IMR-90 (cell line): ENCODE results near the gene IGF1. TPM values are rescaled to one million over a fixed set of nuclear protein-coding genes. Genes with fewer than 3 reads are reported as not detected.

Experiments used
- ATAC-seq: fragments of 200-7000 bp; cut with Tn5 transposase; 2 replicates; pipeline ENCODE4 v1.9.1; 2020; ENCODE audit warnings: low read depth, mild to moderate bottlenecking, moderate library complexity
- BruUV-seq: library from RNA; stranded (reverse); fragments of 400-500 nt; replicated peaks from 2 replicates; lab custom pipeline; 2021; lab: Mats Ljungman, UMichigan
- CTCF ChIA-PET: fragments of 300-600 bp; formaldehyde crosslinking; extraction: SDS; loops from one replicate; lab custom pipeline; 2021; ENCODE audit warnings: antibody characterized with exemption; lab: Yijun Ruan, JAX
- POLR2A ChIA-PET: fragments of 300-600 bp; sonication (Branson Sonifier 250); formaldehyde crosslinking; loops from one replicate; lab custom pipeline; 2022; ENCODE audit warnings: antibody characterized with exemption; ENCODE audit not compliant: unreplicated experiment; lab: Charles Lee
- DNase-seq: peaks from one replicate; pipeline ENCODE4 v3.0.0; 2013
- H2AFZ ChIP-seq: replicated peaks from 2 replicates; pipeline ENCODE3; 2013; ENCODE audit warnings: low read length, mild to moderate bottlenecking; ENCODE audit not compliant: poor library complexity
- H2AK5ac ChIP-seq: 2 replicates; pipeline ENCODE4 v1.6.1; 2013; ENCODE audit warnings: low read depth, low read length, inconsistent platforms
- H2AK9ac ChIP-seq: replicated peaks from 2 replicates; pipeline ENCODE3; 2013; ENCODE audit warnings: mild to moderate bottlenecking, low read depth, low read length, moderate library complexity; ENCODE audit not compliant: poor library complexity
- H2BK120ac ChIP-seq: 2 replicates; pipeline ENCODE4 v1.6.1; 2013; ENCODE audit warnings: low read depth, low read length, inconsistent platforms
- H2BK15ac ChIP-seq: 3 replicates; pipeline ENCODE4 v1.6.1; 2013; ENCODE audit warnings: low read depth, low read length, inconsistent platforms
- H2BK20ac ChIP-seq: 2 replicates; pipeline ENCODE4 v1.6.1; 2013; ENCODE audit warnings: low read depth, mild to moderate bottlenecking, inconsistent platforms, low read length, moderate library complexity
- H2BK5ac ChIP-seq: 2 replicates; pipeline ENCODE4 v1.6.1; 2013; ENCODE audit warnings: mild to moderate bottlenecking, low read depth, low read length, inconsistent platforms; ENCODE audit not compliant: poor library complexity, severe bottlenecking
- H3K14ac ChIP-seq: replicated peaks from 2 replicates; pipeline ENCODE4 v1.6.1; 2013; ENCODE audit warnings: low read depth, low read length, inconsistent platforms
- H3K18ac ChIP-seq: 2 replicates; pipeline ENCODE4 v1.6.1; 2013; ENCODE audit warnings: low read depth, low read length, control low read depth
- H3K23ac ChIP-seq: 2 replicates; pipeline ENCODE4 v1.6.1; 2013; ENCODE audit warnings: low read depth, low read length, inconsistent platforms
- H3K27ac ChIP-seq: 2 replicates; pipeline ENCODE4 v1.5.1; 2013; ENCODE audit warnings: mild to moderate bottlenecking, control low read depth, low read length; ENCODE audit not compliant: insufficient read depth
- H3K27me3 ChIP-seq: 2 replicates; pipeline ENCODE4 v1.6.1; 2013; ENCODE audit warnings: low read length; ENCODE audit not compliant: control insufficient read depth, insufficient read depth
- H3K36me3 ChIP-seq: 2 replicates; pipeline ENCODE4 v1.6.1; 2013; ENCODE audit warnings: low read length, mixed read lengths; ENCODE audit not compliant: control insufficient read depth, insufficient read depth
- H3K4ac ChIP-seq: 2 replicates; pipeline ENCODE4 v1.6.1; 2013; ENCODE audit warnings: low read depth, low read length, inconsistent platforms
- H3K4me1 ChIP-seq: 2 replicates; pipeline ENCODE4 v1.6.1; 2013; ENCODE audit warnings: low read length, mixed read lengths; ENCODE audit not compliant: control insufficient read depth, insufficient read depth
- H3K4me2 ChIP-seq: 2 replicates; pipeline ENCODE4 v1.6.1; 2013; ENCODE audit warnings: low read depth, mild to moderate bottlenecking, control low read depth, low read length, moderate library complexity
- H3K4me3 ChIP-seq: 2 replicates; pipeline ENCODE4 v1.5.1; 2013; ENCODE audit warnings: low read depth, mild to moderate bottlenecking, control low read depth, low read length, moderate library complexity; ENCODE audit not compliant: insufficient read depth
- H3K56ac ChIP-seq: 2 replicates; pipeline ENCODE4 v1.6.1; 2013; ENCODE audit warnings: low read length, inconsistent platforms; ENCODE audit not compliant: insufficient read depth; ENCODE audit errors: extremely low read depth
- H3K79me1 ChIP-seq, 2 experiments: 2 replicates each; pipeline ENCODE4 v1.6.1; 2013; ENCODE audit warnings: low read length in 2 of 2, inconsistent platforms in 1 of 2, low read depth in 1 of 2
- H3K9ac ChIP-seq: 2 replicates; pipeline ENCODE4 v1.6.1; 2013; ENCODE audit warnings: low read depth, low read length, control low read depth
- H3K9me1 ChIP-seq: 2 replicates; pipeline ENCODE4 v1.6.1; 2013; ENCODE audit warnings: low read length, inconsistent platforms; ENCODE audit not compliant: insufficient read depth
- H3K9me3 ChIP-seq: 2 replicates; pipeline ENCODE4 v1.6.1; 2013; ENCODE audit warnings: low read length; ENCODE audit not compliant: control insufficient read depth, insufficient read depth
- H4K20me1 ChIP-seq: 2 replicates; pipeline ENCODE4 v1.6.1; 2013; ENCODE audit warnings: low read length, inconsistent platforms; ENCODE audit not compliant: insufficient read depth
- H4K5ac ChIP-seq: 2 replicates; pipeline ENCODE4 v1.6.1; 2013; ENCODE audit warnings: mild to moderate bottlenecking, low read depth, low read length, control low read depth
- H4K8ac ChIP-seq, 2 experiments: 2 replicates each; pipeline ENCODE4 v1.6.1; 2013; ENCODE audit warnings: low read depth in 2 of 2, low read length in 2 of 2, control low read depth in 1 of 2, inconsistent platforms in 1 of 2
- H4K91ac ChIP-seq: 2 replicates; pipeline ENCODE4 v1.6.1; 2013; ENCODE audit warnings: low read depth, low read length, inconsistent platforms; ENCODE audit not compliant: insufficient read depth
- BHLHE40 ChIP-seq: fragments of 150-350 bp; IDR thresholded peaks from 2 replicates; pipeline ENCODE4 v1.6.1; 2016; ENCODE audit warnings: mild to moderate bottlenecking, low read depth, low read length
- NFE2L2 ChIP-seq: fragments of 150-350 bp; IDR thresholded peaks from 2 replicates; pipeline ENCODE4 v1.6.1; 2016; ENCODE audit warnings: low read depth, mild to moderate bottlenecking, low read length
- WGBS, 2 experiments: methylation state at CpG; one replicate each; pipeline versions ENCODE4 v1.1.5 to v1.1.7; 2013; ENCODE audit warnings: missing lambda C conversion rate in 2 of 2; ENCODE audit not compliant: insufficient read length in 1 of 2; ENCODE audit errors: extremely low coverage in 2 of 2; 5-methylcytosine and 5-hydroxymethylcytosine counted together
- dilution Hi-C: fragments of 300-500 bp; cut with HindIII; formaldehyde crosslinking; loops from one replicate; pipeline ENCODE4 v1.14.3; 2018; ENCODE audit warnings: low sequenced_read_pairs; ENCODE audit not compliant: unreplicated experiment
- in situ Hi-C: fragments of 300-500 bp; cut with MboI; formaldehyde crosslinking; loops from 3 replicates; pipeline ENCODE4 v1.14.3; 2019; ENCODE audit warnings: low sequenced_read_pairs, inconsistent platforms, mixed read lengths
- intact Hi-C: fragments of 100-400 bp; cut with micrococcal nuclease; formaldehyde crosslinking; loops from 2 replicates; pipeline ENCODE4 v1.10.0; 2022
- polyA plus RNA-seq, 3 experiments: library from polyadenylated mRNA; depleted of rRNA; stranded (reverse); fragments of >200 nt; gene quantifications; 2 replicates each; pipeline ENCODE4 v1.2.3, GENCODE V29; 2012; ENCODE audit warnings: low replicate concordance in 1 of 3
- total RNA-seq: library from RNA; depleted of rRNA; stranded (reverse); fragments of >200 nt; gene quantifications from 2 replicates; pipeline ENCODE4 v1.2.3, GENCODE V29; 2012

Gene IGF1
- total and polyA plus RNA-seq, 2 of the 4 experiments (the other 2 are of a cell fraction): under 0.01 to 0.12 TPM

DNA sequence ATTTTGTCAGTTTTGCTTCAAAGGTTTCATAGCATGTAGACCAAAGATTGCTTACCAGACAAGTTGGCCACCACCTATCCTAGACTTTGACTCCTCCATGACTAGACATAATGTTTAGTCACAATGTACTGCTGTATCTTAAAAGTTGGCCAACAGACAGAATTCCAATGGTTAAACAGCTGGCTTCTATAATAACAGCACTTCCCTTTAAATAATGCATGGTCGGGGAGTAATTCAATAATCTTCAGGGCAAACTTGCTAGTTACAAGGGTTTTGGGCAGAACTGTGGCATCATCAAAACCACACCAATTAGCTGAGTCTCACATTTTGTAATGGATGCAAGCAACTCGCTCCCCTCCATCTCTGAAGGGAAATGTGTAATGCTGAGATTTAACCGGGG is 56.9 kb downstream of the IGF1 start:
- H3K4me1 ChIP-seq: peaks cover 10% of the 10 kb centered on the region
- intact Hi-C loops (no loop called here), in situ Hi-C loops (no loop called here), dilution Hi-C loops (no loop called here)
- no peaks in the 10 kb centered on the region for H3K79me1 ChIP-seq
- H4K5ac ChIP-seq: no peak overlapping the region
- H2BK15ac ChIP-seq: no peak overlapping the region
- TF ChIP-seq NFE2L2 (peak; percentile 20; the same call in 1 of the 2 replicates), BHLHE40 (no peak)
- H2BK5ac ChIP-seq: peak overlapping the region; percentile 47
- no peaks in the 10 kb centered on the region for H4K20me1 ChIP-seq
- no TSS peak for BruUV-seq
- H3K23ac ChIP-seq: peak overlapping the region; percentile 48; the same call in 1 of the 2 replicates
- ATAC-seq (peak; percentile 66), DNase-seq (peak; percentile 67)
- H3K14ac ChIP-seq: no peak overlapping the region
- no peak overlapping the region for H2AK5ac ChIP-seq
- H4K8ac ChIP-seq: no peak overlapping the region; a peak in 1 of 4 replicates
- H2AK9ac ChIP-seq: no peak overlapping the region
- no peak overlapping the region for H3K4me3 ChIP-seq
- no peaks in the 10 kb centered on the region for H3K9me3 ChIP-seq
- no peak overlapping the region for H3K18ac ChIP-seq
- ChIA-PET CTCF (no interaction called here), POLR2A (no interaction called here)
- no peaks in the 10 kb centered on the region for H3K27me3 ChIP-seq
- H3K9ac ChIP-seq: no peak overlapping the region
- no peak overlapping the region for H2AFZ ChIP-seq
- peak overlapping the region; percentile 1; the same call in 1 of the 2 replicates for H2BK120ac ChIP-seq
- H3K9me1 ChIP-seq: peaks cover 5% of the 10 kb centered on the region
- peak overlapping the region; percentile 20; the same call in 1 of the 2 replicates for H4K91ac ChIP-seq
- peak overlapping the region; percentile 29; the same call in 1 of the 2 replicates for H3K27ac ChIP-seq
- H3K56ac ChIP-seq: no peak overlapping the region
- H3K4ac ChIP-seq: no peak overlapping the region
- no peaks in the 10 kb centered on the region for H3K36me3 ChIP-seq
- H3K4me2 ChIP-seq: no peak overlapping the region
- WGBS, 2 experiments: no CpG with 5 or more reads among the region's 3 CpGs
- H2BK20ac ChIP-seq: no peak overlapping the region
